HG03097 (cell line): ENCODE measurements around the gene NOXRED1.
"Not testable (repeated sequence)": the region's sequence is repeated elsewhere in the genome, so short reads cannot be mapped to it uniquely, and the experiment has no call there.

Experiments
- ATAC-seq: cut with Tn5 transposase; IDR thresholded peaks from one replicate; pipeline ENCODE4 v1.9.1; 2021; ENCODE audit not compliant: unreplicated experiment, low FRiP score

The NOXRED1 gene

GRCh38 chr14:77415403-77416030, 7.8 kb downstream of the NOXRED1 start:
- not testable (repeated sequence) for ATAC-seq

- ATAC-seq, result no peak
Observed at GRCh38 chr14:77409131-77409533, 14.2 kb downstream of the NOXRED1 start.

- ATAC-seq, result no peak
Observed at GRCh38 chr14:77407158-77407557, 16.2 kb downstream of the NOXRED1 start.

- no peak for ATAC-seq
Observed at GRCh38 chr14:77406718-77407117, 16.6 kb downstream of the NOXRED1 start.

GRCh38 chr14:77406086-77406485, 17.2 kb downstream of the NOXRED1 start:
- no peak for ATAC-seq

- no peak for ATAC-seq
Observed at GRCh38 chr14:77403768-77404167, 19.6 kb downstream of the NOXRED1 start.

- no peak for ATAC-seq
Observed at GRCh38 chr14:77400216-77400615, 23.1 kb downstream of the NOXRED1 start.

GRCh38 chr14:77390188-77390587, 33.1 kb downstream of the NOXRED1 start:
- ATAC-seq, result no peak

- ATAC-seq, result no peak
Observed at GRCh38 chr14:77378701-77379100, 44.6 kb downstream of the NOXRED1 start.

GRCh38 chr14:77377502-77377844, 45.9 kb downstream of the NOXRED1 start:
- no peak for ATAC-seq

GRCh38 chr14:77376771-77377501, 46.4 kb downstream of the NOXRED1 start, which contains the start of the genes SAMD15 and TMED8:
TSS of gene SAMD15 (plus strand) at chr14:77377379. CDS start at chr14:77377419, 40 bp downstream.
TSS of gene TMED8 (minus strand) at chr14:77377094. CDS start at chr14:77377053, 41 bp downstream.
- peak; percentile 72 for ATAC-seq

GRCh38 chr14:77375973-77376770, 47.2 kb downstream of the NOXRED1 start:
- ATAC-seq, result peak; percentile 11

- ATAC-seq, result no peak
Observed at GRCh38 chr14:77375164-77375950, 48.0 kb downstream of the NOXRED1 start.

- peak; percentile 39 for ATAC-seq
Observed at GRCh38 chr14:77372304-77372841, 51.0 kb downstream of the NOXRED1 start.

GRCh38 chr14:77369285-77369684, 54.0 kb downstream of the NOXRED1 start:
- ATAC-seq, result no peak

- no peak for ATAC-seq
Observed at GRCh38 chr14:77364146-77364545, 59.2 kb downstream of the NOXRED1 start.

GRCh38 chr14:77359626-77360025, 63.7 kb downstream of the NOXRED1 start:
- no peak for ATAC-seq

- no peak for ATAC-seq
Observed at GRCh38 chr14:77356899-77357298, 66.4 kb downstream of the NOXRED1 start.

GRCh38 chr14:77355811-77356210, 67.5 kb downstream of the NOXRED1 start:
- no peak for ATAC-seq

- ATAC-seq, result no peak
Observed at GRCh38 chr14:77353469-77354141, 69.7 kb downstream of the NOXRED1 start.
